ENCODE results near the gene ATL3. TPM values are rescaled to one million over a fixed set of nuclear protein-coding genes. Genes with fewer than 3 reads are reported as not detected.
A peak's percentile ranks its signal among the peaks of the same experiment; 100 is the strongest.

ATL3 gene
- total and polyA plus RNA-seq, 2 of the 4 experiments (the other 2 are of a cell fraction), result 19.9 to 131 TPM

DNA sequence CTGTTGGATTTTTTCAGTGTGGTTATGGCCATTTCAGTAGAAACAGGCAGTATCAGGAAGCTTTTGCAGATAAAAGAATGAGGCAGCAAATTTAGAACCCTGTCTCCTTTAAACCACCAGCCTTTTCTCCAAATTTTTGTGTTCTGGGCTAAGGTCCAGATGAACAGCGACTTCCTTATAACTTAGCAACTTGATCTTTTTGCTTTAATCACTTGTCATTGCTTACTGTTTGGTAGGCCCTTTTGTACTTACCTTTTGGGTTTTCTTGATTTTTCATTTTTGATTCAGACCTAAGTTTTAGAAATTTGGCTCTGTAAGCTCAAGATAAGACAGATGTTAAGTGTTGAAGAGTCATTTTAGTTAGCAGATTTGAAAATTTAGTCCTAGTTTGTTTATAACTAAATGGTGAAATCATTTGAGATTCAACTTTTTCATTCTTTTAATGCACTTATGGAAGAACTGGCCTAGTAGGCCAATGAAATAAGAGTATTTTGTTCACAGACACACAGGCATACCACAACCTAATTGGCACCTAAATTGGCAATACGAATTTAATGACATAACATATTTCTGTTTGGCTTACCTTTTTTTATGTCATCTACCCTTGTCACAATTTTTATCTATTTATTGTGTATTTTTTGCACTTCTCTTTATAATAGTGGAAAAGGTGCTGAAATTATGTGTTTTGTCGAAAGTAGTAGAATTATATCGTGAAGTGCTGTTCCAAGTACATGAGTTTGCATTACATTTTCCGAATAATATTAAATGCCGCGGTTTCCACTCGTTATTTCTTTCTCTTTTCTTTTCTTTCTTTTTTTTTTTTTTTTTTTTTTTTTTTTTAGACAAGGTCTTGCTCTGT is 12.2 kb upstream of the ATL3 start:
- H4K20me1 ChIP-seq (ENCODE audit: insufficient read depth, low read length), result peaks cover 21% of the 10 kb centered on the region
- ATAC-seq (ENCODE audit: low read depth) (no peak), DNase-seq (peak; percentile 53)
- H3K9me1 ChIP-seq (ENCODE audit: insufficient read depth, low read length), result peaks cover 4% of the 10 kb centered on the region; the same call in 1 of the 2 replicates
- POLR2A ChIA-PET (ENCODE audit: unreplicated experiment), result interaction anchor here (0.8 kb wide), 1 partner anchor 13 kb away, joined by 3 read pairs; the partner anchor contains the start of gene ATL3
- TF ChIP-seq BHLHE40 (IDR thresholded peaks at IDR 0.05; ENCODE audit: low read depth, low read length) (no peak), CHD1 (IDR thresholded peaks at IDR 0.05; ENCODE audit: low read depth, low read length) (no peak), USF2 (IDR thresholded peaks at IDR 0.05; ENCODE audit: low read depth, low read length) (no peak), SMC3 (IDR thresholded peaks at IDR 0.05; ENCODE audit: low read depth, low read length) (no peak), ELK1 (IDR thresholded peaks at IDR 0.05; ENCODE audit: borderline replicate concordance, low read depth, low read length) (no peak), FOS (IDR thresholded peaks at IDR 0.05; ENCODE audit: low read depth, low read length) (no peak), NFE2L2 (IDR thresholded peaks at IDR 0.05; ENCODE audit: low read depth, low read length) (no peak), MAFK (IDR thresholded peaks at IDR 0.05; ENCODE audit: low read depth, low read length) (no peak), CEBPB (IDR thresholded peaks at IDR 0.05; ENCODE audit: low read depth, low read length) (no peak), MXI1 (IDR thresholded peaks at IDR 0.05; ENCODE audit: borderline replicate concordance, low read depth, low read length) (no peak)
- H3K27me3 ChIP-seq (ENCODE audit: control insufficient read depth, insufficient read depth, low read length), result no peaks in the 10 kb centered on the region
- H3K18ac ChIP-seq (ENCODE audit: low read depth, low read length), result no peak overlapping the region
- no peak overlapping the region for H2AK9ac ChIP-seq (replicated peaks; ENCODE audit: low read depth, low read length, poor library complexity)
- H3K23ac ChIP-seq (ENCODE audit: low read depth, low read length), result peak overlapping the region; percentile 11; the same call in 1 of the 2 replicates
- no peak overlapping the region for H2AFZ ChIP-seq (replicated peaks; ENCODE audit: low read length, poor library complexity)
- no peak overlapping the region for H4K8ac ChIP-seq (ENCODE audit: low read depth in 2 of 2, low read length in 2 of 2)
- H2BK5ac ChIP-seq (ENCODE audit: low read depth, low read length, poor library complexity, severe bottlenecking), result no peak overlapping the region
- H3K9me3 ChIP-seq (ENCODE audit: control insufficient read depth, insufficient read depth, low read length), result no peaks in the 10 kb centered on the region
- dilution Hi-C loops (cut with HindIII; ENCODE audit: low sequenced_read_pairs, unreplicated experiment) (no loop called here), intact Hi-C loops (cut with micrococcal nuclease) (no loop called here), in situ Hi-C loops (cut with MboI; ENCODE audit: low sequenced_read_pairs) (no loop called here)
- no peak overlapping the region for H2BK120ac ChIP-seq (ENCODE audit: low read depth, low read length)
- H2BK15ac ChIP-seq (ENCODE audit: low read depth, low read length), result no peak overlapping the region
- BruUV-seq (replicated peaks), result no TSS peak
- H2BK20ac ChIP-seq (ENCODE audit: low read depth, low read length), result no peak overlapping the region
- no peak overlapping the region for H3K27ac ChIP-seq (ENCODE audit: insufficient read depth, low read length)
- CTCF ChIA-PET, result interaction anchor here (1.3 kb wide), 1 partner anchor 41 kb away, joined by 5 read pairs; no protein-coding TSS in a partner anchor
- peak overlapping the region; percentile 94 for H3K4me2 ChIP-seq (ENCODE audit: low read depth, low read length)
- H3K79me1 ChIP-seq (ENCODE audit: low read depth in 1 of 2, low read length in 2 of 2), result peaks cover 19 to 56% of the 10 kb centered on the region in 2 experiments; a peak in 3 of 4 replicates
- H4K5ac ChIP-seq (ENCODE audit: low read depth, low read length), result no peak overlapping the region
- H3K14ac ChIP-seq (replicated peaks; ENCODE audit: low read depth, low read length), result no peak overlapping the region
- no peaks in the 10 kb centered on the region for H3K36me3 ChIP-seq (ENCODE audit: control insufficient read depth, insufficient read depth, low read length)
- H4K91ac ChIP-seq (ENCODE audit: insufficient read depth, low read depth, low read length), result no peak overlapping the region
- H2AK5ac ChIP-seq (ENCODE audit: low read depth, low read length), result no peak overlapping the region
- H3K4me1 ChIP-seq (ENCODE audit: control insufficient read depth, insufficient read depth, low read length), result peaks cover 6% of the 10 kb centered on the region
- peak overlapping the region; percentile 50; the same call in 1 of the 2 replicates for H3K56ac ChIP-seq (ENCODE audit: extremely low read depth, insufficient read depth, low read length)
- WGBS, 2 experiments (ENCODE audit: extremely low coverage in 2 of 2, insufficient read length in 1 of 2), result no CpG with 5 or more reads among the region's 8 CpGs
- H3K4ac ChIP-seq (ENCODE audit: low read depth, low read length), result no peak overlapping the region
- no peak overlapping the region; the same call in 1 of the 2 replicates for H3K9ac ChIP-seq (ENCODE audit: low read depth, low read length)
- H3K4me3 ChIP-seq (ENCODE audit: insufficient read depth, low read depth, low read length), result peak overlapping the region; percentile 87
